ENCODE results near the gene RPS3. TPM values are rescaled to one million over a fixed set of nuclear protein-coding genes. Genes with fewer than 3 reads are reported as not detected.

RPS3 gene
- total and polyA plus RNA-seq, 2 of the 13 experiments (the other 11 are each of a cell fraction or from before 2014, with no cell fraction given): 2,143 to 3,616 TPM

GRCh38 chr11:75422248-75423231 lies 23.2 kb downstream of the RPS3 start (continued):
- TF ChIP-seq AFF4 (CRISPR knock-in tag; IDR thresholded peaks at IDR 0.05): no peak
- no peak for TF ChIP-seq IRF1 (CRISPR knock-in tag; IDR thresholded peaks at IDR 0.05; ENCODE audit: low read depth)
- TF ChIP-seq TCF12 (IDR thresholded peaks at IDR 0.05): no peak
- TF ChIP-seq TCF12 (CRISPR knock-in tag; IDR thresholded peaks at IDR 0.05): no peak
- TF ChIP-seq ZBTB39 (CRISPR knock-in tag; IDR thresholded peaks at IDR 0.05): no peak
- no peak for TF ChIP-seq ZNF552 (CRISPR knock-in tag; IDR thresholded peaks at IDR 0.05; ENCODE audit: borderline replicate concordance)
- no peak for TF ChIP-seq DDIT3 (CRISPR knock-in tag; IDR thresholded peaks at IDR 0.05)
- no peak for TF ChIP-seq NFAT5 (CRISPR knock-in tag; IDR thresholded peaks at IDR 0.05)
- TF ChIP-seq ZNF891 (CRISPR knock-in tag; IDR thresholded peaks at IDR 0.05): no peak
- no peak for TF ChIP-seq ELF1 (CRISPR knock-in tag; IDR thresholded peaks at IDR 0.05)
- TF ChIP-seq ZNF207 (IDR thresholded peaks at IDR 0.05; ENCODE audit: borderline replicate concordance): no peak
- TF ChIP-seq ZNF326 (CRISPR knock-in tag; IDR thresholded peaks at IDR 0.05; ENCODE audit: borderline replicate concordance): no peak
- TF ChIP-seq ZNF724P (CRISPR knock-in tag; IDR thresholded peaks at IDR 0.05; ENCODE audit: borderline replicate concordance): no peak

Data from HepG2 (cell line).